Thymus (tissue), 11 donors: Measurements from ENCODE around the gene ACOT11. TPM values are rescaled to one million over a fixed set of nuclear protein-coding genes. Genes with fewer than 3 reads are reported as not detected.
A peak's percentile ranks its signal among the peaks of the same experiment; 100 is the strongest.

Source experiments
- DNase-seq, 9 donors: peaks; one replicate each; pipeline ENCODE4 v3.0.0-alpha.2; 2013; ENCODE audit warnings: low spot score in 9 of 9, low read depth in 6 of 9, missing footprints in 1 of 9
- H3K27ac ChIP-seq, 2 donors: one replicate each; pipeline ENCODE4 v1.5.1; 2013; ENCODE audit warnings: control low read depth in 1 of 2, low read depth in 1 of 2, low read length in 1 of 2, mild to moderate bottlenecking in 1 of 2, moderate library complexity in 1 of 2
- H3K27me3 ChIP-seq, 2 donors: one replicate each; pipeline ENCODE4 v1.5.1; 2013; ENCODE audit warnings: low read length in 1 of 2; ENCODE audit not compliant: control insufficient read depth in 2 of 2, insufficient read depth in 1 of 2
- H3K36me3 ChIP-seq, 2 donors: one replicate each; pipeline ENCODE4 v1.5.1; 2013; ENCODE audit warnings: low read length in 1 of 2, mild to moderate bottlenecking in 1 of 2, moderate library complexity in 1 of 2; ENCODE audit not compliant: control insufficient read depth in 2 of 2, insufficient read depth in 2 of 2
- H3K4me1 ChIP-seq, 2 donors: one replicate each; pipeline ENCODE4 v1.5.1; 2013; ENCODE audit warnings: low read length in 2 of 2; ENCODE audit not compliant: control insufficient read depth in 2 of 2, insufficient read depth in 2 of 2
- H3K4me3 ChIP-seq, 2 donors: one replicate each; pipeline ENCODE4 v1.5.1; 2013; ENCODE audit warnings: low read length in 2 of 2, control low read depth in 1 of 2, mild to moderate bottlenecking in 1 of 2
- H3K9me3 ChIP-seq, 2 donors: one replicate each; pipeline ENCODE4 v1.5.1; 2013; ENCODE audit warnings: low read length in 1 of 2, mild to moderate bottlenecking in 1 of 2; ENCODE audit not compliant: control insufficient read depth in 2 of 2, insufficient read depth in 1 of 2
- WGBS: extraction: QIAGEN DNeasy Blood & Tissue Kit; methylation state at CpG from one replicate; pipeline ENCODE4 v1.1.7; 2013; 5-methylcytosine and 5-hydroxymethylcytosine counted together
- polyA plus RNA-seq: library from polyadenylated mRNA; stranded (reverse); fragments of 200-250 nt; gene quantifications from one replicate; pipeline ENCODE4 v1.2.3, GENCODE V29; 2013
- total RNA-seq: library from RNA; stranded (reverse); fragments of 120-200 nt; gene quantifications from one replicate; pipeline ENCODE4 v1.2.4, GENCODE V29; 2013
- donor health status: healthy.

The ACOT11 gene
- total and polyA plus RNA-seq, 2 donors: 1.2 to 1.3 TPM

- WGBS: 98% methylated on average over 10 of the region's 10 CpGs
- no peak overlapping the region for H3K4me3 ChIP-seq
- no peaks in the 10 kb centered on the region for H3K9me3 ChIP-seq
- H3K27me3 ChIP-seq: no peaks in the 10 kb centered on the region
- H3K4me1 ChIP-seq: peaks cover 25 to 31% of the 10 kb centered on the region in 2 donors
- DNase-seq: no peak
- H3K36me3 ChIP-seq: no peaks in the 10 kb centered on the region
- H3K27ac ChIP-seq: no peak overlapping the region
These were observed 53.7 kb downstream of the ACOT11 start for GRCh38 chr1:54601730-54602129.

- Histone ChIP-seq H3K4me3 (no peak overlapping the region), H3K36me3 (no peaks in the 10 kb centered on the region), H3K4me1 (peaks cover 25 to 33% of the 10 kb centered on the region in 2 donors), H3K27me3 (no peaks in the 10 kb centered on the region), H3K9me3 (no peaks in the 10 kb centered on the region), H3K27ac (no peak overlapping the region)
- no peak for DNase-seq
- WGBS: 96% methylated on average over 18 of the region's 18 CpGs
These were observed 54.5 kb downstream of the ACOT11 start for GRCh38 chr1:54602554-54602953.

- Histone ChIP-seq H3K27ac (no peak overlapping the region), H3K9me3 (no peaks in the 10 kb centered on the region), H3K4me1 (peaks cover 25 to 33% of the 10 kb centered on the region in 2 donors), H3K36me3 (no peaks in the 10 kb centered on the region), H3K4me3 (no peak overlapping the region), H3K27me3 (no peaks in the 10 kb centered on the region)
- 95% methylated on average over 6 of the region's 6 CpGs for WGBS
- DNase-seq: no peak
These were observed 55.2 kb downstream of the ACOT11 start for GRCh38 chr1:54603241-54603640.

GRCh38 chr1:54604051-54604450, 56.0 kb downstream of the ACOT11 start:
- WGBS: 60% methylated on average over 7 of the region's 7 CpGs
- peak in 1 of 9 donors; percentile 7 for DNase-seq
- H3K9me3 ChIP-seq: no peaks in the 10 kb centered on the region
- peaks cover 25 to 33% of the 10 kb centered on the region in 2 donors for H3K4me1 ChIP-seq
- H3K4me3 ChIP-seq: no peak overlapping the region
- no peaks in the 10 kb centered on the region for H3K27me3 ChIP-seq
- no peaks in the 10 kb centered on the region for H3K36me3 ChIP-seq
- peak overlapping the region; percentile 38 to 47 for H3K27ac ChIP-seq

GRCh38 chr1:54604572-54605370, 56.7 kb downstream of the ACOT11 start:
- H3K4me3 ChIP-seq: no peak overlapping the region
- no peaks in the 10 kb centered on the region for H3K36me3 ChIP-seq
- no peaks in the 10 kb centered on the region for H3K9me3 ChIP-seq
- H3K27me3 ChIP-seq: no peaks in the 10 kb centered on the region
- peak overlapping the region; percentile 38 to 47 for H3K27ac ChIP-seq
- 45% methylated on average over 13 of the region's 13 CpGs for WGBS
- peaks cover 25 to 33% of the 10 kb centered on the region in 2 donors for H3K4me1 ChIP-seq
- peak; percentile 32 to 88 (median 68) for DNase-seq

GRCh38 chr1:54606096-54606989, 58.3 kb downstream of the ACOT11 start:
- peaks cover 25 to 33% of the 10 kb centered on the region in 2 donors for H3K4me1 ChIP-seq
- no peak overlapping the region for H3K27ac ChIP-seq
- H3K36me3 ChIP-seq: no peaks in the 10 kb centered on the region
- H3K9me3 ChIP-seq: no peaks in the 10 kb centered on the region
- no peaks in the 10 kb centered on the region for H3K27me3 ChIP-seq
- no peak overlapping the region for H3K4me3 ChIP-seq
- 74% methylated on average over 9 of the region's 9 CpGs for WGBS
- peak in 1 of 9 donors; percentile 35 for DNase-seq

DNA sequence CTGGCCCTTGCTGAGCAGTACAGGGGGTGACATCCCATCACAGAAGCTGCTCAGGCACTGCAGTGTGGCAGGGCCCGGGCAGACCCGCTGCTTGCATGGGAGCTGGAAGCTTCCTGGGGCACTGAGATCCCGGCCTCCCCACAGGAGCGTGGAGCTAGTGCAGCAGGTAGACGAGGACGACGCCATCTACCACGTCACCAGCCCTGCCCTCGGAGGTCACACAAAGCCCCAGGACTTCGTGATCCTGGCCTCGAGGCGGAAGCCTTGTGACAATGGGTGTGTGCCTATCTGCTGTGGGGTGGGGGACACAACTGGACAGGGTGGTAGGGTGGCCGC, 58.9 kb downstream of the ACOT11 start:
- H3K27ac ChIP-seq: no peak overlapping the region
- 98% methylated on average over 13 of the region's 13 CpGs for WGBS
- no peak overlapping the region for H3K4me3 ChIP-seq
- H3K4me1 ChIP-seq: peaks cover 25 to 33% of the 10 kb centered on the region in 2 donors
- no peak for DNase-seq
- no peaks in the 10 kb centered on the region for H3K36me3 ChIP-seq
- no peaks in the 10 kb centered on the region for H3K27me3 ChIP-seq
- H3K9me3 ChIP-seq: no peaks in the 10 kb centered on the region

DNA sequence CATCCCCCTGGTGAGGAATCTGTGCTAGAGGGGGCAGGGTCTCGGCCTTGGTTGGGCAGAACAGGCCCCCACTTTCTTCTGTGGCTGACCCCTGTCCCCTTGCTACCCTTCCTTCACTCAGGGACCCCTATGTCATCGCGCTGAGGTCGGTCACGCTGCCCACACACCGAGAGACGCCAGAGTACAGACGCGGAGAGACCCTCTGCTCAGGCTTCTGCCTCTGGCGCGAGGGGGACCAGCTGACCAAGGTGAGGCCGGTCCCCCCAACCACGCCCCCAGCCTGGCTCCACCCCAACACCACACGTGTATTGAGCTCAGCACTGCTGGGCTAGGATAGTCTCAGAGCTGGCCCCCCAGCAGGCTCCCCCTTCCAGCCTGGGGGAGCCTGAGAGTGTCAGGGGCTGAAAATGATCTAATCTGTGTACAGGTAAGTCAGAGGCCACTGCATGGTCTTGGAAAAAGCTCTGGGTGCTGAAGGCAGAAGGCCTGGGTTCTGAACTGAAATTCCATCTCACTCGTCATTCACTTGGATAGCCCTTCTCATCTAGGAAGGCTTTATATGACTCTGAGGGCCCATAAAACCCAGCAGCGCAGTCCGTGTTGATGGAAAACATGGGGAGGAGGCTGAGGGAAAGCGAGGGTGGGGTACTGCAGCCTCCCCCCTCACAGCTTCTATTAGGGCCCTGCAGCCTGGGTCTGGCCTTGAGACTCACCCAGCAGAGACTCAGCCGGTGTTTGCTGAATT, 60.0 kb downstream of the ACOT11 start:
- Histone ChIP-seq H3K36me3 (no peaks in the 10 kb centered on the region), H3K27ac (no peak overlapping the region), H3K27me3 (no peaks in the 10 kb centered on the region), H3K4me3 (no peak overlapping the region), H3K9me3 (no peaks in the 10 kb centered on the region), H3K4me1 (peaks cover 25 to 33% of the 10 kb centered on the region in 2 donors)
- WGBS: 95% methylated on average over 19 of the region's 19 CpGs
- DNase-seq: no peak
